HEK293 (cell line): ENCODE measurements around the gene PCF11.

Experiments
- GFI1B ChIP-seq: fragments of 450-650 bp; formaldehyde crosslinking; IDR thresholded peaks from 2 replicates; pipeline ENCODE4 v1.5.1; 2016; ENCODE audit warnings: missing biosample characterization, missing genetic modification characterization
- HOXC10 ChIP-seq: sonication (generic); formaldehyde crosslinking; IDR thresholded peaks from 2 replicates; pipeline ENCODE4 v1.8.1; 2023; ENCODE audit warnings: mild to moderate bottlenecking, missing genetic modification reagents
- KLF7 ChIP-seq: fragments of 450-650 bp; formaldehyde crosslinking; IDR thresholded peaks from 2 replicates; pipeline ENCODE4 v1.5.1; 2016; ENCODE audit warnings: missing biosample characterization, missing genetic modification characterization, borderline replicate concordance
- KLF8 ChIP-seq: fragments of 450-650 bp; formaldehyde crosslinking; IDR thresholded peaks from 2 replicates; pipeline ENCODE4 v1.5.1; 2016; ENCODE audit warnings: missing biosample characterization, missing genetic modification characterization
- KLF9 ChIP-seq: fragments of 450-650 bp; formaldehyde crosslinking; IDR thresholded peaks from 2 replicates; pipeline ENCODE4 v1.5.1; 2016; ENCODE audit warnings: missing biosample characterization, missing genetic modification characterization, low read depth
- PATZ1 ChIP-seq: fragments of 450-650 bp; formaldehyde crosslinking; IDR thresholded peaks from 2 replicates; pipeline ENCODE4 v1.5.1; 2016; ENCODE audit warnings: missing biosample characterization, missing genetic modification characterization
- PRDM4 ChIP-seq: fragments of 450-650 bp; formaldehyde crosslinking; IDR thresholded peaks from 2 replicates; pipeline ENCODE4 v1.5.1; 2017; ENCODE audit warnings: missing biosample characterization, missing genetic modification characterization
- REPIN1 ChIP-seq: fragments of 450-650 bp; formaldehyde crosslinking; IDR thresholded peaks from 2 replicates; pipeline ENCODE4 v1.5.1; 2017; ENCODE audit warnings: missing biosample characterization, missing genetic modification characterization, low read depth
- SCRT1 ChIP-seq: fragments of 450-650 bp; formaldehyde crosslinking; IDR thresholded peaks from 2 replicates; pipeline ENCODE4 v1.5.1; 2016; ENCODE audit warnings: missing biosample characterization, missing genetic modification characterization, borderline replicate concordance
- SCRT2 ChIP-seq: fragments of 450-650 bp; formaldehyde crosslinking; IDR thresholded peaks from 2 replicates; pipeline ENCODE4 v1.5.1; 2016; ENCODE audit warnings: missing biosample characterization, missing genetic modification characterization
- SP2 ChIP-seq: fragments of 450-650 bp; formaldehyde crosslinking; IDR thresholded peaks from 2 replicates; pipeline ENCODE4 v1.5.1; 2016; ENCODE audit warnings: missing biosample characterization, missing genetic modification characterization
- ZBTB1 ChIP-seq: fragments of 450-650 bp; formaldehyde crosslinking; IDR thresholded peaks from 2 replicates; pipeline ENCODE4 v1.5.1; 2016; ENCODE audit warnings: missing biosample characterization, missing genetic modification characterization
- ZBTB48 ChIP-seq: fragments of 450-650 bp; formaldehyde crosslinking; IDR thresholded peaks from 2 replicates; pipeline ENCODE4 v1.5.1; 2016; ENCODE audit warnings: missing biosample characterization, missing genetic modification characterization
- ZFHX2 ChIP-seq: fragments of 450-650 bp; formaldehyde crosslinking; conservative IDR thresholded peaks from 2 replicates; pipeline ENCODE4 v1.5.1; 2016; ENCODE audit warnings: missing biosample characterization, missing genetic modification characterization
- ZFP37 ChIP-seq: fragments of 450-650 bp; formaldehyde crosslinking; IDR thresholded peaks from 2 replicates; pipeline ENCODE4 v1.5.1; 2016; ENCODE audit warnings: missing biosample characterization, missing genetic modification characterization
- ZNF112 ChIP-seq: fragments of 450-650 bp; formaldehyde crosslinking; IDR thresholded peaks from 2 replicates; pipeline ENCODE4 v1.5.0; 2017; ENCODE audit warnings: missing biosample characterization, missing genetic modification characterization
- ZNF140 ChIP-seq: fragments of 450-650 bp; formaldehyde crosslinking; IDR thresholded peaks from 2 replicates; pipeline ENCODE4 v1.5.1; 2016; ENCODE audit warnings: missing biosample characterization, missing genetic modification characterization
- ZNF155 ChIP-seq: fragments of 450-650 bp; formaldehyde crosslinking; IDR thresholded peaks from 2 replicates; pipeline ENCODE4 v1.5.1; 2016; ENCODE audit warnings: missing biosample characterization, missing genetic modification characterization
- ZNF239 ChIP-seq: fragments of 450-650 bp; formaldehyde crosslinking; IDR thresholded peaks from 2 replicates; pipeline ENCODE4 v1.5.1; 2016; ENCODE audit warnings: missing biosample characterization, missing genetic modification characterization
- ZNF416 ChIP-seq: fragments of 450-650 bp; formaldehyde crosslinking; IDR thresholded peaks from 2 replicates; pipeline ENCODE4 v1.5.1; 2016; ENCODE audit warnings: missing biosample characterization, missing genetic modification characterization
- ZNF521 ChIP-seq: fragments of 450-650 bp; formaldehyde crosslinking; IDR thresholded peaks from 2 replicates; pipeline ENCODE4 v1.5.1; 2017; ENCODE audit warnings: missing biosample characterization, mild to moderate bottlenecking, missing genetic modification characterization
- ZNF549 ChIP-seq: fragments of 450-650 bp; IDR thresholded peaks from 2 replicates; pipeline ENCODE4 v1.5.1; 2018; ENCODE audit warnings: missing biosample characterization, missing genetic modification characterization, mild to moderate bottlenecking, inconsistent platforms, moderate library complexity
- ZNF580 ChIP-seq: fragments of 450-650 bp; formaldehyde crosslinking; IDR thresholded peaks from 2 replicates; pipeline ENCODE4 v1.5.1; 2016; ENCODE audit warnings: missing biosample characterization, missing genetic modification characterization
- ZNF600 ChIP-seq: fragments of 450-650 bp; formaldehyde crosslinking; IDR thresholded peaks from 2 replicates; pipeline ENCODE4 v1.5.1; 2016; ENCODE audit warnings: missing biosample characterization, missing genetic modification characterization
- ZNF610 ChIP-seq: fragments of 450-650 bp; formaldehyde crosslinking; IDR thresholded peaks from 2 replicates; pipeline ENCODE4 v1.5.1; 2016; ENCODE audit warnings: missing biosample characterization, missing genetic modification characterization, borderline replicate concordance
- ZNF626 ChIP-seq: fragments of 450-650 bp; sonication (Bioruptor Pico); formaldehyde crosslinking; IDR thresholded peaks from 2 replicates; pipeline ENCODE4 v1.5.1; 2018; ENCODE audit warnings: missing biosample characterization, missing genetic modification characterization, inconsistent platforms
- ZNF692 ChIP-seq: fragments of 450-650 bp; formaldehyde crosslinking; IDR thresholded peaks from 2 replicates; pipeline ENCODE4 v1.5.1; 2016; ENCODE audit warnings: missing biosample characterization, missing genetic modification characterization
- TF ChIP-seq, protein P1 (sequence below): fragments of 450-650 bp; formaldehyde crosslinking; IDR thresholded peaks from 2 replicates; pipeline ENCODE4 v1.5.1; 2016; ENCODE audit warnings: missing biosample characterization, missing genetic modification characterization
- TF ChIP-seq, protein P2 (sequence below): fragments of 450-650 bp; formaldehyde crosslinking; IDR thresholded peaks from 2 replicates; pipeline ENCODE4 v1.5.1; 2016; ENCODE audit warnings: missing biosample characterization, missing genetic modification characterization

PCF11 gene

DNA sequence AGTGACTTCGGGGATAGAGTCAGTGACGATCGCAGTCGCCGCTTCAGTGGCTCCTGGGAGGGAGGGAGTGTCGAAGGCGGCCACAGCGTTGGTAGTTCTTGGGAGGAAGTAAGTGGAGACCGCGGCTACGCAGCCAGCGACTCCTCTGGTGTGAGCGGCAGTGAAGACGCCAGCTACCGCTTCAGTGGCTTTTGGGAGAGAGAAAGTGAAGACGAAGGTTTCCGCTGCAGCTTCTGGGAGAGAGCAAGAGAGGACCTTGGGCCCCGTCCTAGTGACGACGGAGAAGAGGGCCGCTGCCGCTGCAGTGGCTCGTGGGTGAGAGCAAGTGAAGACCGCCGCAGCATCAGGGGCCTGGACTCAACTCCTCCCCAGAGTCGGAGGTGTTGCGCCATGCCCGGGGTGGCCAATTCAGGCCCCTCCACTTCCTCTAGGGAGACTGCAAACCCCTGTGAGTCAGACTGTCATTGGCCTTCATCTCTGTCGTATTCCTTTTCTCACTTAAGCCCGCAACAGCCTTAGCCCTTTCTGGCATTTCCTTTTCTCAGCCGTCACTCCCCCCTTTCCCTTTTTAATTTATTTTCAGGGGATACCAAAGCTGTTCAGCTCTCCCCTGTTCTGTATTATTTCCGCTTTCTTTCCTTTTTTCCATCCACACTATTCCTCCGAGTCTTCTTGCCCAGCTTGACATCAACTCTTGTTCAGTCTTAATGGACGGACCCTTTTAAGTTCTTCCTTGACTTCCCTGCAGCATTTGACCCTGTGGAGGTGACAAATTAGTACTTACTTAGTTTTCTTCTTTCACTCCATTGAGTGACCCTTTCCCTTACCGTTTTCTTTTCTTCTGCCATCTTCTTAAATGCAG is 37.6 kb downstream of the PCF11 start (continued):
- TF ChIP-seq ZBTB1 (no peak), ZNF600 (tag by site-specific recombination) (peak; percentile 40; the same call in 1 of the 2 replicates), ZNF521 (no peak), REPIN1 (tag by site-specific recombination) (no peak), ZNF155 (tag by site-specific recombination) (no peak), SP2 (tag by site-specific recombination) (peak; percentile 70), ZNF610 (tag by site-specific recombination) (0 out of 2 replicates have a peak, but pooled peaks have one; percentile 41), ZFP37 (tag by site-specific recombination) (no peak), ZNF580 (tag by site-specific recombination) (no peak), KLF9 (tag by site-specific recombination) (no peak), KLF8 (no peak; the same call in 1 of the 2 replicates), ZNF626 (tag by site-specific recombination) (no peak), PRDM4 (tag by site-specific recombination) (no peak), KLF7 (tag by site-specific recombination) (no peak), ZNF239 (tag by site-specific recombination) (no peak), GFI1B (tag by site-specific recombination) (no peak), ZNF416 (tag by site-specific recombination) (no peak), ZNF112 (tag by site-specific recombination) (no peak), ZFHX2 (tag by site-specific recombination) (no peak), ZNF140 (tag by site-specific recombination) (no peak), SCRT2 (tag by site-specific recombination) (peak; percentile 20; the same call in 1 of the 2 replicates), ZNF549 (tag by site-specific recombination) (no peak), ZNF692 (tag by site-specific recombination) (peak; percentile 84), ZBTB48 (tag by site-specific recombination) (0 out of 2 replicates have a peak, but pooled peaks have one; percentile 20), SCRT1 (no peak), PATZ1 (peak; percentile 68), HOXC10 (CRISPR knock-in tag) (no peak)
- TF ChIP-seq, protein P1, sequence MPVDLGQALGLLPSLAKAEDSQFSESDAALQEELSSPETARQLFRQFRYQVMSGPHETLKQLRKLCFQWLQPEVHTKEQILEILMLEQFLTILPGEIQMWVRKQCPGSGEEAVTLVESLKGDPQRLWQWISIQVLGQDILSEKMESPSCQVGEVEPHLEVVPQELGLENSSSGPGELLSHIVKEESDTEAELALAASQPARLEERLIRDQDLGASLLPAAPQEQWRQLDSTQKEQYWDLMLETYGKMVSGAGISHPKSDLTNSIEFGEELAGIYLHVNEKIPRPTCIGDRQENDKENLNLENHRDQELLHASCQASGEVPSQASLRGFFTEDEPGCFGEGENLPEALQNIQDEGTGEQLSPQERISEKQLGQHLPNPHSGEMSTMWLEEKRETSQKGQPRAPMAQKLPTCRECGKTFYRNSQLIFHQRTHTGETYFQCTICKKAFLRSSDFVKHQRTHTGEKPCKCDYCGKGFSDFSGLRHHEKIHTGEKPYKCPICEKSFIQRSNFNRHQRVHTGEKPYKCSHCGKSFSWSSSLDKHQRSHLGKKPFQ (tag by site-specific recombination): peak; percentile 47; the same call in 1 of the 2 replicates
- TF ChIP-seq, protein P2, sequence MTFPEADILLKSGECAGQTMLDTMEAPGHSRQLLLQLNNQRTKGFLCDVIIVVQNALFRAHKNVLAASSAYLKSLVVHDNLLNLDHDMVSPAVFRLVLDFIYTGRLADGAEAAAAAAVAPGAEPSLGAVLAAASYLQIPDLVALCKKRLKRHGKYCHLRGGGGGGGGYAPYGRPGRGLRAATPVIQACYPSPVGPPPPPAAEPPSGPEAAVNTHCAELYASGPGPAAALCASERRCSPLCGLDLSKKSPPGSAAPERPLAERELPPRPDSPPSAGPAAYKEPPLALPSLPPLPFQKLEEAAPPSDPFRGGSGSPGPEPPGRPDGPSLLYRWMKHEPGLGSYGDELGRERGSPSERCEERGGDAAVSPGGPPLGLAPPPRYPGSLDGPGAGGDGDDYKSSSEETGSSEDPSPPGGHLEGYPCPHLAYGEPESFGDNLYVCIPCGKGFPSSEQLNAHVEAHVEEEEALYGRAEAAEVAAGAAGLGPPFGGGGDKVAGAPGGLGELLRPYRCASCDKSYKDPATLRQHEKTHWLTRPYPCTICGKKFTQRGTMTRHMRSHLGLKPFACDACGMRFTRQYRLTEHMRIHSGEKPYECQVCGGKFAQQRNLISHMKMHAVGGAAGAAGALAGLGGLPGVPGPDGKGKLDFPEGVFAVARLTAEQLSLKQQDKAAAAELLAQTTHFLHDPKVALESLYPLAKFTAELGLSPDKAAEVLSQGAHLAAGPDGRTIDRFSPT (tag by site-specific recombination): no peak
